Measurements from ENCODE around the gene MPZL2. TPM values are rescaled to one million over a fixed set of nuclear protein-coding genes. Genes with fewer than 3 reads are reported as not detected.

Gene MPZL2
- total and polyA plus RNA-seq, 10 of the 15 experiments (the other 5 are each of a cell fraction or from before 2014, with no cell fraction given) = 0.81 to 4.8 (median 3.1) TPM

- TF ChIP-seq SPI1 (IDR thresholded peaks at IDR 0.05; ENCODE audit: borderline replicate concordance, insufficient read depth, low read depth, low read length) = peak; percentile 97
- TF ChIP-seq TBL1XR1 (IDR thresholded peaks at IDR 0.05; ENCODE audit: low read depth, low read length) = peak; percentile 72; the same call in 1 of the 2 replicates
- 0 out of 2 replicates have a peak, but pooled peaks have one; percentile 29 for TF ChIP-seq PML (IDR thresholded peaks at IDR 0.05; ENCODE audit: low read length)
- no peak for TF ChIP-seq ZNF622 (IDR thresholded peaks at IDR 0.05)
- no peak for TF ChIP-seq ASH2L (IDR thresholded peaks at IDR 0.05; ENCODE audit: borderline replicate concordance, low read depth)
- no peak for TF ChIP-seq NRF1 (conservative IDR thresholded peaks at IDR 0.05; ENCODE audit: low read depth, low read length)
- no peak for TF ChIP-seq USF2 (IDR thresholded peaks at IDR 0.05; ENCODE audit: borderline replicate concordance, low read depth, low read length)
- peak; percentile 84 to 94; a peak in 3 of 4 replicates for TF ChIP-seq EP300 (IDR thresholded peaks at IDR 0.05; ENCODE audit: borderline replicate concordance in 1 of 2, control insufficient read depth in 1 of 2, low read depth in 2 of 2, low read length in 2 of 2)
- no peak for TF ChIP-seq SUPT20H (IDR thresholded peaks at IDR 0.05; ENCODE audit: borderline replicate concordance, control insufficient read depth, low read depth, low read length)
- peak; percentile 75; the same call in 1 of the 2 replicates for TF ChIP-seq ATF2 (IDR thresholded peaks at IDR 0.05; ENCODE audit: low read length)
- TF ChIP-seq CEBPZ (IDR thresholded peaks at IDR 0.05; ENCODE audit: low read depth, low read length) = no peak
- TF ChIP-seq ZNF217 (IDR thresholded peaks at IDR 0.05) = peak; percentile 60; the same call in 1 of the 2 replicates
- TF ChIP-seq POLR2A (IDR thresholded peaks at IDR 0.05; ENCODE audit: low read depth, low read length) = no peak
- TF ChIP-seq HDAC2 (IDR thresholded peaks at IDR 0.05) = no peak
- TF ChIP-seq DPF2 (IDR thresholded peaks at IDR 0.05) = peak; percentile 97
- TF ChIP-seq GATAD2B (conservative IDR thresholded peaks at IDR 0.05; ENCODE audit: low read depth) = peak; percentile 88
- no peak for TF ChIP-seq PAX8 (IDR thresholded peaks at IDR 0.05)
- TF ChIP-seq RELA (IDR thresholded peaks at IDR 0.05; ENCODE audit: borderline replicate concordance, partially characterized antibody) = no peak
- peak; percentile 96 for TF ChIP-seq EED (IDR thresholded peaks at IDR 0.05; ENCODE audit: low read depth)
- no peak for TF ChIP-seq SMC3 (IDR thresholded peaks at IDR 0.05; ENCODE audit: borderline replicate concordance, low read length)
- TF ChIP-seq RUNX3 (IDR thresholded peaks at IDR 0.05; ENCODE audit: low read length) = peak; percentile 99
- peak; percentile 81 for TF ChIP-seq NBN (IDR thresholded peaks at IDR 0.05)
- TF ChIP-seq SKIL (IDR thresholded peaks at IDR 0.05; ENCODE audit: low read depth, poor library complexity, severe bottlenecking) = peak; percentile 88
- peak; percentile 57; the same call in 1 of the 2 replicates for TF ChIP-seq CREM (IDR thresholded peaks at IDR 0.05; ENCODE audit: low read depth)
- peak; percentile 96; the same call in 1 of the 2 replicates for TF ChIP-seq MTA3 (IDR thresholded peaks at IDR 0.05; ENCODE audit: borderline replicate concordance, low read length)
Measured at GRCh38 chr11:118214210-118214914, 49.7 kb downstream of the MPZL2 start (continued).

Data from GM12878 (cell line).